ENCODE results near the gene TRIM44. TPM values are rescaled to one million over a fixed set of nuclear protein-coding genes. Genes with fewer than 3 reads are reported as not detected.
"Not testable (repeated sequence)": the region's sequence is repeated elsewhere in the genome, so short reads cannot be mapped to it uniquely, and the experiment has no call there.

Gene TRIM44
- total and polyA plus RNA-seq, 5 donors = 8.7 to 54.2 (median 41.2) TPM

DNA sequence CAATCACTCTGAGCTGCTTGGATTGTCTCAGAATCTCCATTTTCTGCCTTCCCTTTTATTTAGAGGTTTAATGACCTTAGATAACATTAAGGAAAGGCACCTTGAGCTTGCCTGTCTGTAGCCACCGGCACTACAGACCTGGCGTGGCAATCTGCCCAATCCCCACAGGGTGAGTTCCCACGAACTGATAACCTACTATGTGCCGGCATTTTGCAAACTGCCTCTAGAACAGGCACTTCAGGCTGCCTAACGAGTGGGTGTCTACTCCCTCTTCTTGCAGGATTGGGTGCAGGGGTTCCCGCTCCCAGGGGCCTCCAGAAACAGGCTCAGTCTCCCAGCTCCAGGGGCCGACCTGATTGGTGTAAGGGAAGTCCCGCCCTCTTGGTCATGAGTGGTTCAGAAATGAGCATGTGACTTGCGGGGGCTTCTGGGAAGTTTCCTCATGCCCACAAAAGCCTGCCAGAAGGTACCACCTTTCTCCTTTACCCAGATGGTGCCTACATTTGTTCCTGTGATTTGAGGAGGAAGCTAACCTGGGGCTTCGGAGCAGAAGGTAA lies 161.2 kb downstream of the TRIM44 start:
- Histone ChIP-seq H3K4me3 (ENCODE audit: low read length) (no peak overlapping the region), H3K27ac (ENCODE audit: low read length) (no peak overlapping the region), H3K27me3 (ENCODE audit: control insufficient read depth, insufficient read depth) (no peaks in the 10 kb centered on the region), H3K9me3 (ENCODE audit: control insufficient read depth, low read length) (no peaks in the 10 kb centered on the region), H3K4me1 (ENCODE audit: control insufficient read depth, insufficient read depth, low read length) (no peaks in the 10 kb centered on the region)
- ATAC-seq (no peak), DNase-seq (peak in 1 of 3 donors; percentile 42)
- intact Hi-C loops (cut with DNase I) = loop anchor here in 2 of 4 donors (5.0 to 10.0 kb wide), 4 partner anchors 207 to 441 kb away; partner anchors contain the start of gene FJX1 (in 2 of the 2)
- 87% methylated on average over 10 of the region's 10 CpGs for WGBS

DNA sequence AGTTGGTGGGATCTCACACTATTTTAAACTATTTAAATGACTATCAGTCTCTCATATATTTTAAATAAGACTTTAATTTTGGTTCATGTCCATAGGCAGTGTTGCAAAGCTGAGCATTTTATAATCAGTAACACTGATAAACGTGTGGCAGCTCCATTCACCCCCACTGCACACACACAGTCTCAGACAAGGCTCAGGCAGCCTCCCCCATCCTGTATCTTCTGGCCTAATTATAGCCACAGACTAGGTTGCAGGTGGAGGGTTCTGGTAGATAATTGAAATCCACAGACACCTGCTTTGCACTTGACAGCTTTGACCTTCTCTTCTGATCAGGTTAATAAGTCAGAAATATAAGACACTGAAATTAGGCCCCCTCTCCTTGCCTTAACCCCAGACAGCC lies 162.8 kb downstream of the TRIM44 start:
- no peaks in the 10 kb centered on the region for H3K27me3 ChIP-seq (ENCODE audit: control insufficient read depth, insufficient read depth)
- no peaks in the 10 kb centered on the region for H3K9me3 ChIP-seq (ENCODE audit: control insufficient read depth, low read length)
- H3K4me1 ChIP-seq (ENCODE audit: control insufficient read depth, insufficient read depth, low read length) = no peaks in the 10 kb centered on the region
- ATAC-seq (no peak), DNase-seq (no peak)
- no peak overlapping the region for H3K27ac ChIP-seq (ENCODE audit: low read length)
- 64% methylated on average over 1 of the region's 1 CpG for WGBS
- intact Hi-C loops (cut with DNase I) = loop anchor here in 2 of 4 donors (10.0 kb wide), 3 partner anchors 299 to 439 kb away; no protein-coding TSS in a partner anchor
- no peak overlapping the region for H3K4me3 ChIP-seq (ENCODE audit: low read length)

DNA sequence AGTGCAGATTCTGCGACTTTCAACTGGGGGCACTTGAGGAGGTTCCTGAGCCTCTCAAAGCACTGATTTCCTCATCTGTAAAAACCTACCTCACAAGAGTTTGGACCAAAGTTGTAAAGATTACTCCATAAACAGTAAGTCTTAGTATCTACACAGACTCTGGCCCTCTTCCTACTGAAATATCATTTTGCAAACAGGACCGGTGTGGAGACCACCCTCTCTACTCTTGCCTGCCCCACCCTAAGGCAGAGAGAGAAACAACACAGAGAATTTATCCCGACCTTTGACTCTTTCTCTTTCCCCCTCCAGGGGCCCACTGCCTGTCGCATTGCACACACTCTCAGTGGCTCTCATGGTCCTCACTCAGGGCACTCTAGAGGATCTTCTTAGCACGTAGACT lies 163.4 kb downstream of the TRIM44 start:
- intact Hi-C loops (cut with DNase I) = loop anchor here in 2 of 4 donors (10.0 kb wide), 3 partner anchors 299 to 439 kb away; no protein-coding TSS in a partner anchor

DNA sequence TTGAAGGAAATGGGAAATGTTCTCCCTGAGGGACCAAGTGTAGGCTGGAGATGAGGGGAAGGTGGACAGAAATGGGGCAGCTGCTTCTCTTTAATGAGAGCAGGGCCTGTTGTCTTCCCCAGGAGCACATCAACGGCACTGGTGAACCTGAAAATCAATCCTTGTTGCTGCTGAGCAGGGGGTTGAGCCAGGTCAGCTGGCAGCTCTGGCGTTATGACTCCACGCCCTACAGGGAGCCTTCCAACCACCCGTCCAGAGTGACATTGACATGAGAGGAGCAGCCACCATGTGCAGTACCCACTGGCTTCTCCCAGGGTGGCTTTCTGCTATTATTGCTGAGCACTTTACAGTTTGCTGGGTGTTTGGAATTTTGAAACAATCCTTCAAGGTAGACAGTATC lies 164.4 kb downstream of the TRIM44 start:
- no peak for ATAC-seq

More for the DNA sequence above, 163.4 kb downstream of the TRIM44 start:
- Histone ChIP-seq H3K27me3 (ENCODE audit: control insufficient read depth, insufficient read depth) (no peaks in the 10 kb centered on the region), H3K4me3 (ENCODE audit: low read length) (no peak overlapping the region), H3K27ac (ENCODE audit: low read length) (no peak overlapping the region), H3K9me3 (ENCODE audit: control insufficient read depth, low read length) (no peaks in the 10 kb centered on the region), H3K4me1 (ENCODE audit: control insufficient read depth, insufficient read depth, low read length) (no peaks in the 10 kb centered on the region)
- no peak for DNase-seq
- ATAC-seq = no peak
- WGBS = 90% methylated on average over 5 of the region's 5 CpGs

DNA sequence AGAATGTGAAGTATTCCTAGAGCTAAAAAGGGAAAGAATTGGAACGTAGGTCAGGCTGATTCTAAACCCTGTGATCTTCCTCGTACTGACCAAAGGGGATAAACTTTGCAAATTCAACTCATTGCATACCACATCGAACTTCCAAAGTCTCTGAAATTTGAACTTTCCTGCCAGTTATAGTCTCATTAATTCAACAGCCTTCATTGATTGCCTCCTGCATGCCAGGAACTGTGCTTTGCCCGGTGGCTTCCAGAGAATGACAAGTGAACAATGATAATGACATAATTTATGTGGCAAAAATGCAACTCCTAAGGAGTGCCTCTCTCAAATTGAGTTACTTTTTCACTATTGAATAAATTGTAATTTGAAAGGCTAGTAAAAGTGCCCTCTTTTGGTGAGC lies 173.6 kb downstream of the TRIM44 start:
- ATAC-seq (no peak), DNase-seq (no peak)
- H3K9me3 ChIP-seq (ENCODE audit: control insufficient read depth, low read length) = peaks cover 2% of the 10 kb centered on the region
- no peak overlapping the region for H3K4me3 ChIP-seq (ENCODE audit: low read length)
- H3K27ac ChIP-seq (ENCODE audit: low read length) = no peak overlapping the region
- 88% methylated on average over 4 of the region's 4 CpGs for whole genome bisulfite sequencing
- no peaks in the 10 kb centered on the region for H3K4me1 ChIP-seq (ENCODE audit: control insufficient read depth, insufficient read depth, low read length)
- peaks cover 4% of the 10 kb centered on the region for H3K27me3 ChIP-seq (ENCODE audit: control insufficient read depth, insufficient read depth)
- intact Hi-C loops (cut with DNase I) = no loop called here

More for the DNA sequence above, 164.4 kb downstream of the TRIM44 start:
- no peak overlapping the region for H3K27ac ChIP-seq (ENCODE audit: low read length)
- no peak overlapping the region for H3K4me3 ChIP-seq (ENCODE audit: low read length)
- H3K4me1 ChIP-seq (ENCODE audit: control insufficient read depth, insufficient read depth, low read length) = no peaks in the 10 kb centered on the region
- intact Hi-C loops (cut with DNase I) = loop anchor here in 2 of 4 donors (10.0 kb wide), 3 partner anchors 298 to 438 kb away; no protein-coding TSS in a partner anchor
- no peaks in the 10 kb centered on the region for H3K27me3 ChIP-seq (ENCODE audit: control insufficient read depth, insufficient read depth)
- DNase-seq = no peak
- WGBS = 70% methylated on average over 4 of the region's 4 CpGs
- no peaks in the 10 kb centered on the region for H3K9me3 ChIP-seq (ENCODE audit: control insufficient read depth, low read length)

DNA sequence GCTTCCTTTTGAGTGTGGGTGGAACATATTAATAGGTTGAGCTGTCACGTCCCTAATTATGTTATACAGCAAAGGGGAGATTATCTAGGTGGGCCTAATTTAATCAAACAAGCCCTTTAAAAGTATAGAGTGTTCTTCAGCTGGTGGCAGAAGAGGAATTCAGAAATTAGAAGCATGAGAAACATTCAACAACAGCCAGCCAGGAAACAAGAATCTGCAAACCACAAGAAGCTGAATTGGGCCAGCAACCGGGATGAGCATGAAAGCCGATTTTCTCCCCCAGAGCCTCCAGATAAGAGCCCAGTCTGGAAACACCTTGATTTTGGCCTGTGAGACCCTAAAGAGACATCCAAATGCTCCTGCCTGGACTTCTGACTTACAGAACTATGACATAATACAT lies 175.5 kb downstream of the TRIM44 start:
- DNase-seq = no peak
- peaks cover 2% of the 10 kb centered on the region for H3K9me3 ChIP-seq (ENCODE audit: control insufficient read depth, low read length)
- H3K27ac ChIP-seq (ENCODE audit: low read length) = no peak overlapping the region
- H3K27me3 ChIP-seq (ENCODE audit: control insufficient read depth, insufficient read depth) = peaks cover 4% of the 10 kb centered on the region
- 92% methylated on average over 3 of the region's 3 CpGs for WGBS
- H3K4me1 ChIP-seq (ENCODE audit: control insufficient read depth, insufficient read depth, low read length) = no peaks in the 10 kb centered on the region
- no peak overlapping the region for H3K4me3 ChIP-seq (ENCODE audit: low read length)
- intact Hi-C loops (cut with DNase I) = no loop called here
- ATAC-seq = no peak

DNA sequence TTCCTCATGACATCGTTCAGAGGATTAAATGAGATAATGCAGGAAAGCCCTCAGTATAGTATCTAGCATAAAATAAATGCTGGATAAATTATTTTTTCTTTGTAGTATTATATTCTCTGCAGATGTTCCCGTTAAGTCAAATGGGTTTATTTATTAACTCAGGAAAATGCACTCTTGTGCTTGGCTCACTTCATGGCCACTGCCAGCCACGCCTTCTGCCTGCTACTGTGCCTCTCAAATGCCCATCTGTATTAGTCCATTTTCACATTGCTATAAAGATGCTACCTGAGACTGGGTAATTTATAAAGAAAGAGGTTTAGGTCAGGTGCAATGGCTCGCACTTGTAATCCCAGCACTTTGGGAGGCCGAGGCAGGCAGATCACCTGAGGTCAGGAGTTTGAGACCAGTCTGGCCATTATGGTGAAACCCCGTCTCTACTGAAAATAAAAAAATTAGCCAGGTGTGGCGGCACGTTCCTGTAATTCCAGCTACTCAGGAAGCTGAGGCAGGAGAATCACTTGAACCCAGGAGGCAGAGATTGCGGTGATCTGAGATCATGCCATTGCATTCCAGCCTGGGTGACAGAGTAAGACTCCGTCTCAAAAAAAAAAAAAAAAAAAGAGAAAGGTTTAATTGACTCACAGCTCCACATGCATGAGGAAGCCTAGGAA lies 176.3 kb downstream of the TRIM44 start:
- H3K27me3 ChIP-seq (ENCODE audit: control insufficient read depth, insufficient read depth); H3K27ac ChIP-seq (ENCODE audit: low read length); H3K4me1 ChIP-seq (ENCODE audit: control insufficient read depth, insufficient read depth, low read length); intact Hi-C loops (cut with DNase I); H3K9me3 ChIP-seq (ENCODE audit: control insufficient read depth, low read length); ATAC-seq; DNase-seq; H3K4me3 ChIP-seq (ENCODE audit: low read length): not testable (repeated sequence)
- 95% methylated on average over 10 of the region's 10 CpGs for WGBS

DNA sequence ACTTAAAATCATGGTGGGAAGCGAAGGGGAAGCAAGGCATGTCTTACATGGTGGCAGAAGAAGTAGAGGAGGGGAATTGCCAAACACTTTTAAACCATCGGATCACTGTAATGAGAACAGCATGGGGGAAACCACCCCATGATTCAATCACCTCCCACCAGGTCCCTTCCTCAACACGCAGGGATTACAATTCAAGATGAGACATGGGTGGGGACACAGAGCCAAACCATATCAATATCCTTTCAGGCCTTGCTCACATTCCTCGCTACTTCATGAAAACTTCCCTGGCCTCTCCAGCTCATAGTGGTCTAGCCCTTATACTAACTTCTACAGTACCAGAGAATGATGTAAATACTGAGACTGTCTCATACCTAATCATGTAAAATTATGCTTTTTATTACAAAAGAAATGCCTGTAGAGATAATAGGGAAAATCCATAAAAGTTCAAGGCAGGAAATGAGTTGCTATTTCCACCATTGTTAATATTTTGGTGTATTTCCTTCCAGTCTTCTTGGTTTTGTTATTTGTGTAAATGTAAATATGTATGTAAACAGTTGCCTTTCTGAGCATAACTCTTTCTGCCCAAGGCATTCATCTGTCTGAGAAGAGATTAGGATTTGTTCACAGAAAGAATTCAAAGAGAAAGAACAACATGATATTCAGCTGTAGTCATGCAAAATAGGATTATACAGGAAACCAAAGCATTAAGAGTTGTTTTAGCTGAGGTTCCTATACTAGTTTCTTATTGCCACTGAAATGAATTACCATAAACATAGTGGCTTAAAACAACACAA lies 177.0 kb downstream of the TRIM44 start:
- Histone ChIP-seq H3K9me3 (ENCODE audit: control insufficient read depth, low read length) (peaks cover 2% of the 10 kb centered on the region), H3K4me1 (ENCODE audit: control insufficient read depth, insufficient read depth, low read length) (no peaks in the 10 kb centered on the region), H3K27me3 (ENCODE audit: control insufficient read depth, insufficient read depth) (peaks cover 4% of the 10 kb centered on the region), H3K27ac (ENCODE audit: low read length) (no peak overlapping the region), H3K4me3 (ENCODE audit: low read length) (no peak overlapping the region)
- intact Hi-C loops (cut with DNase I) = no loop called here
- DNase-seq (no peak), ATAC-seq (no peak)
- 92% methylated on average over 4 of the region's 4 CpGs for WGBS

DNA sequence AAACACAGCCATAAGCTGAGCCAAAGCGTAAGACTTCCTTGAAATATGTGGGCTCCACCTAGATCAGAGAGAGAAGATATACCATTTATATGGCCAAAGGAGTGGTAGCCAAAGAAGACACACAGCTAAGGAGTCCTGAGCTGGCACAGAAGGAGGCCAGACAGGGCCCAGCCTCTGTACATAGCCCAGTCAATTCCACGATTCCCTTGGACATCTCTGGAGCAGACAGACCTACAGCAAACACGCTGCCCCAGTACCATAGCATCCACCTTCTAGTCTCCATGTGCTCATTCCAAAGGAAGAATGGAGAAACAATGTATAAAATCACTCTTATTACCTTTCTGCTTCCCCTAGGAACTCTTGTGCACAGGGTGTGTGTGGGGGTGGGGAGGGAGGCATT lies 179.2 kb downstream of the TRIM44 start:
- peaks cover 4% of the 10 kb centered on the region for H3K27me3 ChIP-seq (ENCODE audit: control insufficient read depth, insufficient read depth)
- WGBS = 96% methylated on average over 3 of the region's 3 CpGs
- H3K9me3 ChIP-seq (ENCODE audit: control insufficient read depth, low read length) = peaks cover 2% of the 10 kb centered on the region
- H3K4me3 ChIP-seq (ENCODE audit: low read length) = no peak overlapping the region
- DNase-seq (no peak), ATAC-seq (no peak)
- no peaks in the 10 kb centered on the region for H3K4me1 ChIP-seq (ENCODE audit: control insufficient read depth, insufficient read depth, low read length)
- intact Hi-C loops (cut with DNase I) = no loop called here
- no peak overlapping the region for H3K27ac ChIP-seq (ENCODE audit: low read length)

DNA sequence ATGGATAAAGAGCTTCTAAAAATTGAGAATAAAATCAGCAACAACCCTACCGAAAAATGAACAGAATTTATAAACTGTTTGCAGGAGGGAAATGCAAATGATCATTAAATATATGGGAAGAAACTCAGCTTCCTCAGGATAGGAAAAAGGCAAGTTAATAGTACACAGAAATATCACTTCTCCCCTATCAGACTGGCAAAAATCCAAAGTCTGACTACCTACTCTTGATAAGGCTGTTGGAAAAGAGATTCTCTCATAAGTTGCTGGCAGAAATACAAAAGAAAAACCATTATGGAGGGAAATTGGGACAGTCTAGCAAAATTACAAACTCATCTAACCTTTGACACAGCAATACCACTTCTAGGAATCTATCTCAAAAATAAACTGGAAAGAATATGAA lies 180.4 kb downstream of the TRIM44 start:
- DNase-seq = no peak
- no peak overlapping the region for H3K27ac ChIP-seq (ENCODE audit: low read length)
- no peaks in the 10 kb centered on the region for H3K27me3 ChIP-seq (ENCODE audit: control insufficient read depth, insufficient read depth)
- intact Hi-C loops (cut with DNase I) = no loop called here
- H3K4me1 ChIP-seq (ENCODE audit: control insufficient read depth, insufficient read depth, low read length) = no peaks in the 10 kb centered on the region
- peaks cover 2% of the 10 kb centered on the region for H3K9me3 ChIP-seq (ENCODE audit: control insufficient read depth, low read length)
- WGBS = 0% methylated on average over 1 of the region's 1 CpG
- H3K4me3 ChIP-seq (ENCODE audit: low read length) = no peak overlapping the region
- ATAC-seq = no peak

DNA sequence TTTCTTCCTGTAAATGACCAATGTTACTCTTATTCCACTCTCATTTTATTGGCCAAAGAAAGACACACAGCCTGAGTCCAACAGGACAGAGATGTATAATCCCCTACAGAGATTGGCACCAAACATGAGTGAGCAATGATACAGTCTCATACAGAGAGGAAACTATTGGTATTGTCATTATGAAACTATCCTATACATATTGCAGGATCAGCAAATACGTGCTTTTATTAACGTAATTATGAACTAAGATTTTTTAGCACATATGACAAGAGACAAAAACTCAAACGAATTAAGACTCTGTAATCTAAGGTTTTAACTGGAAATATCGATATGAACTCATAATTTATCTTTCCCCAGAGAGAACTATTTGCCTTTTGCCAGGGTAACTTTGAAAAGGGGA lies 182.0 kb downstream of the TRIM44 start:
- peaks cover 2% of the 10 kb centered on the region for H3K9me3 ChIP-seq (ENCODE audit: control insufficient read depth, low read length)
- no peaks in the 10 kb centered on the region for H3K27me3 ChIP-seq (ENCODE audit: control insufficient read depth, insufficient read depth)
- H3K4me3 ChIP-seq (ENCODE audit: low read length) = no peak overlapping the region
- no peaks in the 10 kb centered on the region for H3K4me1 ChIP-seq (ENCODE audit: control insufficient read depth, insufficient read depth, low read length)
- DNase-seq = no peak
- no peak overlapping the region for H3K27ac ChIP-seq (ENCODE audit: low read length)
- ATAC-seq = no peak
- intact Hi-C loops (cut with DNase I) = no loop called here
- WGBS = 67% methylated on average over 4 of the region's 4 CpGs

Data from right cardiac atrium (tissue), 5 donors.